ENCODE data around the gene WDFY4. TPM values are rescaled to one million over a fixed set of nuclear protein-coding genes. Genes with fewer than 3 reads are reported as not detected.

The WDFY4 gene
- total RNA-seq, 2 donors from 2014 or later: 0.09 to 0.25 TPM

GRCh38 chr10:48843198-48843597, 158.5 kb downstream of the WDFY4 start:
- ATAC-seq (no peak), DNase-seq (ENCODE audit: low spot score in 2 of 2) (no peak)
- no peaks in the 10 kb centered on the region for H3K36me3 Mint-ChIP-seq
- no peaks in the 10 kb centered on the region for H3K9me3 Mint-ChIP-seq
- H3K27ac Mint-ChIP-seq: no peak overlapping the region

DNA sequence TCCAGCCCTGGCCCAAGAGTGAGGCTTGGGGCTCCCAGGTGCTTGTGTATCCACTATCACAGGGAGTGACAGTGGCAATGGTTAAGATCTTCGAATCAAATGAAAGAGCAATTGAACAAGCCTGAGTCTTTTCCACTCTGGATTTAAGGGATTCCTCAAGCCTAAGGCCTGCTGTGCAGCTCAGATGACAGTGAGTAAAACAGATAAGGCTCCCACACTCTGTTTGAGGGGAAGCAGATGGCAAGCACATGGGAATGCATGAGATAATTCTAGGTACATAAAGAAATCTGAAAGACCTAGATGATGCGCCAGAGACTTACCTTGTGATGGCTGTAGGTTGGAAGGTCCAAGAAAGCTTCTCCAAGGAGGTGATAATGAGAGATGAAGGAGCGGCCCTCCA, 159.9 kb downstream of the WDFY4 start:
- Mint-ChIP-seq H3K27ac (no peak overlapping the region), H3K9me3 (no peaks in the 10 kb centered on the region), H3K36me3 (no peaks in the 10 kb centered on the region)
- DNase-seq (ENCODE audit: low spot score in 2 of 2) (no peak), ATAC-seq (no peak)

- Mint-ChIP-seq H3K36me3 (no peaks in the 10 kb centered on the region), H3K27ac (no peak overlapping the region), H3K9me3 (no peaks in the 10 kb centered on the region)
- no peak for DNase-seq (ENCODE audit: low spot score in 2 of 2)
- ATAC-seq: no peak
Measured at GRCh38 chr10:48845512-48845911, 160.8 kb downstream of the WDFY4 start.

- ATAC-seq: no peak
- DNase-seq (ENCODE audit: low spot score in 2 of 2): no peak
- H3K36me3 Mint-ChIP-seq: no peaks in the 10 kb centered on the region
- H3K27ac Mint-ChIP-seq: no peak overlapping the region
- H3K9me3 Mint-ChIP-seq: no peaks in the 10 kb centered on the region
Measured at GRCh38 chr10:48847691-48848090, 163.0 kb downstream of the WDFY4 start.

GRCh38 chr10:48856855-48857254, 172.2 kb downstream of the WDFY4 start:
- no peak overlapping the region for H3K27ac Mint-ChIP-seq
- ATAC-seq (no peak), DNase-seq (ENCODE audit: low spot score in 2 of 2) (no peak)
- H3K36me3 Mint-ChIP-seq: no peaks in the 10 kb centered on the region
- no peaks in the 10 kb centered on the region for H3K9me3 Mint-ChIP-seq

DNA sequence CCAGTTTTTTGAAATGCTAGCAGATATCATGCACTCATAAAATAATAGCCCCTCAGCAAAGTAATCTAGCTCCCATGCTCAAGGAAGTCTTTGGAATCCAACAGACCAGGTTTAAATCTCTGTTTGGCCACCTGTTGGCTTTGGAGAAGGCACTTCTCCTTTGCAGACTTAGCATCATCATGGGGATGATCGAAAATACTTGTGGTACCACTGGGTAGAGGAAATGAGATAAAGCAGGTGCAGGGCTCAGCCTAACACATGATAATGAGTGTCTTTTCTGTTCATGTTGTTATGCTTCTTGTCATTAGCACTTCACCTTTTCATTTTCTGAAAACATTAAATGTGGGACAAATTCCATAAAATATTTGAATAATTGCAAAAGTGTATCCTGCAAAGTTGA, 187.6 kb downstream of the WDFY4 start:
- no peak for ATAC-seq
- DNase-seq (ENCODE audit: low spot score in 2 of 2): no peak
- no peak overlapping the region for H3K27ac Mint-ChIP-seq
- no peaks in the 10 kb centered on the region for H3K9me3 Mint-ChIP-seq
- H3K36me3 Mint-ChIP-seq: no peaks in the 10 kb centered on the region

GRCh38 chr10:48878091-48878490, 193.4 kb downstream of the WDFY4 start:
- H3K9me3 Mint-ChIP-seq: no peaks in the 10 kb centered on the region
- DNase-seq (ENCODE audit: low spot score in 2 of 2): no peak
- H3K36me3 Mint-ChIP-seq: no peaks in the 10 kb centered on the region
- no peak overlapping the region for H3K27ac Mint-ChIP-seq
- no peak for ATAC-seq

GRCh38 chr10:48879451-48879850, 194.8 kb downstream of the WDFY4 start:
- no peak for DNase-seq (ENCODE audit: low spot score in 2 of 2)
- no peaks in the 10 kb centered on the region for H3K9me3 Mint-ChIP-seq
- no peak for ATAC-seq
- no peak overlapping the region for H3K27ac Mint-ChIP-seq
- H3K36me3 Mint-ChIP-seq: no peaks in the 10 kb centered on the region

DNA sequence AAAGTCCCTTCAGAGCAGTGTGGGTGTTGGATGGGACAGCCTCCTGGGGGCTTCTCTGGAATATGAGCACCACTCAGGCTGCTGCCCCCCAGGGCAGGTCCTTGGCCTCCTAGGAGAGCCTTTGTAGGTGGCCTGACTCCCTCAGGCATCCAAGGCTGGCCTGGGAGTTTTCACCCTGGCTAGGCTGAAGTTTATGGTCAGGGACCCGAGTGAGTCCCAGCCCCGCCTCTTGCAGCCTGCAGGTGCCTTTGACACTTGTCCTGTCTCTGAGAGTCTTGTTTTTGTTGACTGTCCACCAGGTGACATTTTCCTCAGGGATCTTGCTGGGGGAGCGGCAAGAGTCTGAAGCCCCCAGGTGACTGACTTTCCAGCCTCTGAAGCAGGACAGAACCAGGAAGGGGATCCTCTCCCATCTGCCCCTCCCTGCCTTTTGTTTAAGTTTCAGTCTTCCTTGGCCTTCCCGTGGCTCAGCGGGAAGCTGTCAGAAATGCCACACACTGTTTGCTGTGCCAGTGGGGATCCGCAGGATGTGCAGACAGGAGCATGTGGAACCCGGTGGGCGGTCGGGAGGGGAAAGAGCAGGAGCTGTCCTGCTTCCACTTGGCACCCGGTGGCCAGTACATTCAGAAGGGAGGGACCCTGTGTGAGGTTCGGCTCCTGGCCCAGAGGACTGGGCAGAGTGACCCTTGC, 195.5 kb downstream of the WDFY4 start:
- ATAC-seq: no peak
- no peak for DNase-seq (ENCODE audit: low spot score in 2 of 2)
- Mint-ChIP-seq H3K36me3 (no peaks in the 10 kb centered on the region), H3K9me3 (no peaks in the 10 kb centered on the region), H3K27ac (no peak overlapping the region)

DNA sequence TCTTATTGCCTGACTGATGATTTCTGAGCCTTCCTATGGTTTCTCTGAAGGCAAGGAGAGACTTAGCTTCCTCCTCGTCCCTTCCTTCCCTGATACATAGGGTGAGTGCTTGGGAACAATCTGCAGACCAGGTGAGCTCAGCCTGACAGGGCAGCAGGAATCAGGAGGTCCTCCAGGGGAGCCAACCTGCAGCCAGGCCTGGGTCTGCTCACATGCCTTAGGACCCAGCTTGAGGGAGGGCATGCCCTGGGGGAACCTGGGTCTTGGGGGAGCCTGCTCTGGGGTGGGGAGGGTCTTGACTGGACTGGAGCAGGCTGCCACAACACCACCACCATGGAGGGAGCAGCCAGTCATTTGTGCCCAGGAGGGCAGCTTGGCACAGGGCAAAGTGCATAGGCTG, 197.3 kb downstream of the WDFY4 start:
- ATAC-seq: no peak
- H3K36me3 Mint-ChIP-seq: no peaks in the 10 kb centered on the region
- no peak for DNase-seq (ENCODE audit: low spot score in 2 of 2)
- no peak overlapping the region for H3K27ac Mint-ChIP-seq
- H3K9me3 Mint-ChIP-seq: no peaks in the 10 kb centered on the region

DNA sequence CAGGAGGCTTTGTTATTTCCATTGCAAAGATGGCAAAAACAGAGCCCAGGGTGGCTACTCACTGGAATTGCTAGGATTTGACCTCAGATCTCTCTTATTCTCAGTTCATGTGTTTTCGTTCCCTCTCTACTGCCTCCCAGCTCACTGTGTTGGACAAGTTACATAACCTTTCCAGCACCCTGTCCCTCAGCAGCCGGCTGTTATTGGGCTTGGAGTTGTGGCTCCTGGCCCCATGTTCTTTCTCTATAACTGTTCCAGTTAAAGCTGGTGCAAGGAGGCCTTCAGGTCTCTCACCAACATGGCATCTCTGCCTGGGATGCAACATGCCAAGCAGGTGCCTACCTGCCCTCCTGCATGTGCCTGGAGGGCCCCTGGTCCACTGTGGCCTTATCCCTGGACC, 198.2 kb downstream of the WDFY4 start:
- DNase-seq (ENCODE audit: low spot score in 2 of 2) (no peak), ATAC-seq (no peak)
- no peaks in the 10 kb centered on the region for H3K36me3 Mint-ChIP-seq
- H3K27ac Mint-ChIP-seq: no peak overlapping the region
- no peaks in the 10 kb centered on the region for H3K9me3 Mint-ChIP-seq

DNA sequence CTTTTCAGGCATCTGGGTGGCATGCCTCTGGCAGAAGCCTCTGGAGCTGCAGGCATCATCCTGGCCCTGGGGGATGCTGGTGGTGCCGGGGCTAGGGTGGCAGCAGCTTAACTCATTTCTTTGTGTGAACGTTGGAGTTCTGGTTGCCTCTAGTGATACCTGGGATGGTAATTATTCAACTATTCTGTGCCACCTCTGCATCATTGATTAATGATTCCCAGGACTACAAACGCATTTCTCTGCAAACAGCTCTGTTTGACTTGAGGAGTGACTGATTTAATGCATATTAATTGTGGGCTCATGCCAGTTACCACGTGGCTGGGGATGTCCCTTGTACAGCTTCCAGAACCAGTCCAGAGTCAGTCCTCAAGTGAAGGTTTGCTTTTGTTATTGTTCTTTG, 199.0 kb downstream of the WDFY4 start:
- no peaks in the 10 kb centered on the region for H3K36me3 Mint-ChIP-seq
- H3K9me3 Mint-ChIP-seq: no peaks in the 10 kb centered on the region
- no peak for ATAC-seq
- no peak overlapping the region for H3K27ac Mint-ChIP-seq
- DNase-seq (ENCODE audit: low spot score in 2 of 2): no peak

DNA sequence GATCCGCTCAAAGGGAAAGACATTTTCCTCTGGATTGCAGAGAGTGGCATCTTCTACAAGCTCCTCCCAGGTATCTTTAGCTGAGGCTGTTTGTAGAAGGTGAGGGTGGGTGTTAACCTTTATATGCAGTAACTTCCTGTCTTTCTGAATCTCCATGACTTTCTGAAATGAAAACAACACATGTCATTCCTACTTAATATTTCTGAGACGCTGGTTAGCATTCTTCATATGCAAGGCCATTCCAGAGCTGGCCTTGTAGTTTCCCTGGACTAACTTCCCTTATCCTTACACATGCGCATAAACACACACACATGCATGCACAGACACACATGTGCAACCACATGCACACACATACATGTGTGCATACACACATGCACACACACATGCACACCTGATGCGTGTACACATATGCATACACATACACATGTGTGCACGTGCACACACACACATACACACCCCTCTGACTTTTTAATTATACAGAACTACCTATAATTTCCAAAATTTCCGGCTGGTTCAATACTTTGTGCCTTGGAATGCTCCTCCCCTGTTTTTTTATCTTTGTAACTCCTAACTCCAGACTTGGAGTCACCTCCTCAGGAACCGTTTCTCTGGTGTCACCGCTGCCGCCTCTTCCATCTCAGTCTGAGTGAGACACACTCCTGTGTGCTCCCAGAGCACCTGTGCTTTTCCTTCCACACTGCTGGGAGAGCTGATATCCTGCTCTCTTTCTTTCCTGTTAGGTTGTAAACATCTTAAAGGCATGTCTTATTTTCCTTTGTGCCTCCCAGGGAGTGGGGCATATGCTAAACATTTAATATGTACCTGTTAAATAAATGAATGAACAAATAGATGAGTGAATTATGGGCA, 199.7 kb downstream of the WDFY4 start:
- Mint-ChIP-seq H3K9me3 (no peaks in the 10 kb centered on the region), H3K27ac (no peak overlapping the region), H3K36me3 (no peaks in the 10 kb centered on the region)
- ATAC-seq: no peak
- DNase-seq (ENCODE audit: low spot score in 2 of 2): no peak

- Mint-ChIP-seq H3K36me3 (no peaks in the 10 kb centered on the region), H3K9me3 (no peaks in the 10 kb centered on the region), H3K27ac (no peak overlapping the region)
- no peak for DNase-seq (ENCODE audit: low spot score in 2 of 2)
- ATAC-seq: no peak
Measured at GRCh38 chr10:48885376-48885775, 200.7 kb downstream of the WDFY4 start.

GRCh38 chr10:48887982-48888381, 203.3 kb downstream of the WDFY4 start:
- Mint-ChIP-seq H3K9me3 (no peaks in the 10 kb centered on the region), H3K27ac (no peak overlapping the region), H3K36me3 (no peaks in the 10 kb centered on the region)
- DNase-seq (ENCODE audit: low spot score in 2 of 2) (no peak), ATAC-seq (no peak)

DNA sequence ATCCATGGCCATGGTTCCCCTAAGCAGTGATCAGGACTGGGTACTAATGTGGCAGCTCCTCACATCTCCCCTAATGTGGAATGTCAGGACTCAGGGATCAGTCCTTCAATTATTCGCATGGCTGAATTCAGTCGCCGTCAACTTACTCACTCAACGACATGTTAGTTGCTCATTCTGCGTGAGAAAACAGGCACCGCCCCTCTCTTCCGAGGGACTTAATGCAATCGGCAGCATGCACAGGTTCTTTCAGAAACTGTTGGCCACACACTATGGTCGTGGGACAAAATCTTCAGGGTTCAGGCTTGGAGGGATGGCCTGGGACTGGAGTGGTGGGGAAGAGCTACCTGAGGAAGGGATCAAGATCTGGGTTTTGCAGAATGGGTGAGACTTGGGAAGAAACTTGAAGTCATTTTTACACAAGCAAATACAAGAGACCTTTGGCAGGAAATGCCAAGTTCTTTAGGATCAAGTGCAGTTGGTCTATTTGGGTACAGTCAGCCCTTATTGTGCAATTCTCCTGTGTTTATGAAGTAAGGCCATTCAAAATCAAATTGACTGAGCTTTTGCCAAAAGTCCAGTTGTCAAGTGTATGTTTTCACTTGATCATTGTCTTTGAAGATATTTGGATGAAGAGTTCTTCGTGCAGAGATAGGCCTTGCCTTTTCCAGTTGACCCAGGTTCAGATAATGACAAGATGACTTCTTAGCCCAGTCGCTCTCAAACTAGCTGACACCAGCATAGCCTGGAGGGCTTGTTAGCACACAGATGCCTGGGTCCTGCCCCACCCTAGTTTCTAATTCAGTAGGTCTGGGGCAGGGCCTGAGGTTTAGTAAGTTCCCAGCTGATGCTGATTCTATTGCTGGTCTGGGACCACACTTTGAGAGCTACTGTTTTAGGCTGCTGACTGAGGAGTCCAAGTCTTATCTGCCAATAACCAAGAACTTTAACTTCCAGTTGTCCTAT, 206.5 kb downstream of the WDFY4 start:
- no peaks in the 10 kb centered on the region for H3K9me3 Mint-ChIP-seq

More for the DNA sequence above, 206.5 kb downstream of the WDFY4 start:
- Mint-ChIP-seq H3K36me3 (no peaks in the 10 kb centered on the region), H3K27ac (no peak overlapping the region)
- DNase-seq (ENCODE audit: low spot score in 2 of 2) (no peak), ATAC-seq (no peak)
